ENCODE measurements around the gene MAPK10.

The MAPK10 gene

GRCh38 chr4:86376850-86377249, 17.0 kb upstream of the MAPK10 start:
- FAIRE-seq, result no peak
- no peak for DNase-seq (ENCODE audit: insufficient read length)
- no peak for TF ChIP-seq POLR2AphosphoS5 (IDR thresholded peaks at IDR 0.05; ENCODE audit: low read depth, low read length)
- TF ChIP-seq POLR2A (IDR thresholded peaks at IDR 0.05; ENCODE audit: low read depth, low read length), result no peak
- no peak for TF ChIP-seq TAF1 (IDR thresholded peaks at IDR 0.05; ENCODE audit: borderline replicate concordance, low read depth, low read length)

GRCh38 chr4:86368433-86368832, 8.6 kb upstream of the MAPK10 start:
- DNase-seq (ENCODE audit: insufficient read length) (no peak), FAIRE-seq (no peak)
- TF ChIP-seq POLR2A (IDR thresholded peaks at IDR 0.05; ENCODE audit: low read depth, low read length) (no peak), TAF1 (IDR thresholded peaks at IDR 0.05; ENCODE audit: borderline replicate concordance, low read depth, low read length) (no peak), POLR2AphosphoS5 (IDR thresholded peaks at IDR 0.05; ENCODE audit: low read depth, low read length) (no peak)

GRCh38 chr4:86367577-86367976, 7.7 kb upstream of the MAPK10 start:
- FAIRE-seq, result no peak
- TF ChIP-seq POLR2A (IDR thresholded peaks at IDR 0.05; ENCODE audit: low read depth, low read length) (no peak), POLR2AphosphoS5 (IDR thresholded peaks at IDR 0.05; ENCODE audit: low read depth, low read length) (no peak), TAF1 (IDR thresholded peaks at IDR 0.05; ENCODE audit: borderline replicate concordance, low read depth, low read length) (no peak)
- DNase-seq (ENCODE audit: insufficient read length), result no peak

- no peak for TF ChIP-seq POLR2A (IDR thresholded peaks at IDR 0.05; ENCODE audit: low read depth, low read length)
- TF ChIP-seq POLR2AphosphoS5 (IDR thresholded peaks at IDR 0.05; ENCODE audit: low read depth, low read length), result no peak
- TF ChIP-seq TAF1 (IDR thresholded peaks at IDR 0.05; ENCODE audit: borderline replicate concordance, low read depth, low read length), result no peak
- FAIRE-seq, result no peak
- no peak for DNase-seq (ENCODE audit: insufficient read length)
Observed at GRCh38 chr4:86366920-86367319, 7.1 kb upstream of the MAPK10 start.

- TF ChIP-seq POLR2A (IDR thresholded peaks at IDR 0.05; ENCODE audit: low read depth, low read length) (no peak), TAF1 (IDR thresholded peaks at IDR 0.05; ENCODE audit: borderline replicate concordance, low read depth, low read length) (no peak), POLR2AphosphoS5 (IDR thresholded peaks at IDR 0.05; ENCODE audit: low read depth, low read length) (no peak)
- FAIRE-seq, result no peak
Observed at GRCh38 chr4:86362510-86362909, 2.7 kb upstream of the MAPK10 start.

GRCh38 chr4:86358257-86358656, 1.6 kb downstream of the MAPK10 start:
- DNase-seq (ENCODE audit: insufficient read length), result no peak

More at GRCh38 chr4:86362510-86362909, 2.7 kb upstream of the MAPK10 start:
- no peak for DNase-seq (ENCODE audit: insufficient read length)

GRCh38 chr4:86357608-86358007, 2.2 kb downstream of the MAPK10 start:
- TF ChIP-seq POLR2A (IDR thresholded peaks at IDR 0.05; ENCODE audit: low read depth, low read length) (no peak), POLR2AphosphoS5 (IDR thresholded peaks at IDR 0.05; ENCODE audit: low read depth, low read length) (no peak), TAF1 (IDR thresholded peaks at IDR 0.05; ENCODE audit: borderline replicate concordance, low read depth, low read length) (no peak)
- no peak for FAIRE-seq
- no peak for DNase-seq (ENCODE audit: insufficient read length)

More at GRCh38 chr4:86358257-86358656, 1.6 kb downstream of the MAPK10 start:
- no peak for FAIRE-seq
- TF ChIP-seq POLR2AphosphoS5 (IDR thresholded peaks at IDR 0.05; ENCODE audit: low read depth, low read length), result no peak
- TF ChIP-seq POLR2A (IDR thresholded peaks at IDR 0.05; ENCODE audit: low read depth, low read length), result no peak
- TF ChIP-seq TAF1 (IDR thresholded peaks at IDR 0.05; ENCODE audit: borderline replicate concordance, low read depth, low read length), result no peak

GRCh38 chr4:86356425-86357210, 3.2 kb downstream of the MAPK10 start:
- FAIRE-seq (no peak), DNase-seq (ENCODE audit: insufficient read length) (no peak)
- no peak for TF ChIP-seq POLR2A (IDR thresholded peaks at IDR 0.05; ENCODE audit: low read depth, low read length)
- no peak for TF ChIP-seq POLR2AphosphoS5 (IDR thresholded peaks at IDR 0.05; ENCODE audit: low read depth, low read length)
- no peak for TF ChIP-seq TAF1 (IDR thresholded peaks at IDR 0.05; ENCODE audit: borderline replicate concordance, low read depth, low read length)

- FAIRE-seq (no peak), DNase-seq (ENCODE audit: insufficient read length) (no peak)
- TF ChIP-seq TAF1 (IDR thresholded peaks at IDR 0.05; ENCODE audit: borderline replicate concordance, low read depth, low read length) (no peak), POLR2A (IDR thresholded peaks at IDR 0.05; ENCODE audit: low read depth, low read length) (no peak), POLR2AphosphoS5 (IDR thresholded peaks at IDR 0.05; ENCODE audit: low read depth, low read length) (no peak)
Observed at GRCh38 chr4:86354390-86354789, 5.5 kb downstream of the MAPK10 start.

GRCh38 chr4:86346320-86346719, 13.5 kb downstream of the MAPK10 start:
- TF ChIP-seq POLR2AphosphoS5 (IDR thresholded peaks at IDR 0.05; ENCODE audit: low read depth, low read length), result no peak
- no peak for TF ChIP-seq TAF1 (IDR thresholded peaks at IDR 0.05; ENCODE audit: borderline replicate concordance, low read depth, low read length)
- no peak for TF ChIP-seq POLR2A (IDR thresholded peaks at IDR 0.05; ENCODE audit: low read depth, low read length)
- DNase-seq (ENCODE audit: insufficient read length), result no peak
- FAIRE-seq, result no peak

GRCh38 chr4:86344127-86344526, 15.7 kb downstream of the MAPK10 start:
- FAIRE-seq (no peak), DNase-seq (ENCODE audit: insufficient read length) (no peak)
- TF ChIP-seq POLR2A (IDR thresholded peaks at IDR 0.05; ENCODE audit: low read depth, low read length) (no peak), POLR2AphosphoS5 (IDR thresholded peaks at IDR 0.05; ENCODE audit: low read depth, low read length) (no peak), TAF1 (IDR thresholded peaks at IDR 0.05; ENCODE audit: borderline replicate concordance, low read depth, low read length) (no peak)

GRCh38 chr4:86338989-86339388, 20.9 kb downstream of the MAPK10 start:
- FAIRE-seq (no peak), DNase-seq (ENCODE audit: insufficient read length) (no peak)
- TF ChIP-seq POLR2AphosphoS5 (IDR thresholded peaks at IDR 0.05; ENCODE audit: low read depth, low read length) (no peak), POLR2A (IDR thresholded peaks at IDR 0.05; ENCODE audit: low read depth, low read length) (no peak), TAF1 (IDR thresholded peaks at IDR 0.05; ENCODE audit: borderline replicate concordance, low read depth, low read length) (no peak)

All from GM12892 (cell line).